K562 (cell line): ENCODE data around the gene PRXL2A. TPM values are rescaled to one million over a fixed set of nuclear protein-coding genes. Genes with fewer than 3 reads are reported as not detected.

Experiments
- ATAC-seq: fragments of 200-7000 bp; cut with Tn5 transposase; 3 replicates; pipeline ENCODE4 v1.9.1; 2020; ENCODE audit warnings: moderate library complexity
- BruUV-seq: library from RNA; stranded (reverse); fragments of 400-500 nt; replicated peaks from 2 replicates; lab custom pipeline; 2021; lab: Mats Ljungman, UMichigan
- CTCF ChIA-PET: fragments of 300-600 bp; formaldehyde crosslinking; extraction: SDS; loops from one replicate; lab custom pipeline; 2021; ENCODE audit warnings: low intra/inter-chr PET ratio; lab: Yijun Ruan, JAX
- POLR2A ChIA-PET: fragments of 300-600, 350-650 bp; sonication (Branson Sonifier 250); formaldehyde crosslinking; extraction: SDS; loops from one replicate; lab custom pipeline; 2021; ENCODE audit warnings: antibody characterized with exemption, inconsistent platforms; lab: Yijun Ruan, JAX
- DNase-seq, 4 experiments: peaks; one replicate each; pipeline versions ENCODE4 v3.0.0 to v3.0.0-alpha.2; 2011 to 2018; ENCODE audit warnings: low spot score in 3 of 4, mixed read lengths in 3 of 4; ENCODE audit errors: extremely low read depth in 1 of 4
- FAIRE-seq: peaks from 2 replicates; lab custom pipeline; 2011; peaks lifted over from hg19 to GRCh38; lab: Jason Lieb, UNC
- H2AFZ ChIP-seq: 2 replicates; pipeline ENCODE4 v1.6.0; 2011; ENCODE audit warnings: low read depth, low read length, control low read depth, inconsistent platforms
- H3K27ac ChIP-seq: fragments of 200-600 bp; 3 replicates; pipeline ENCODE4 v1.8.0; 2011; ENCODE audit warnings: low read depth, mild to moderate bottlenecking, control low read depth, inconsistent platforms, low read length, moderate library complexity, mixed read lengths; ENCODE audit errors: extremely low read depth
- H3K27me3 ChIP-seq, 2 experiments: fragments of 300-600 bp in 1 of 2; 2 replicates in 1 of 2; 3 replicates in 1 of 2; pipeline versions ENCODE4 v1.6.0 to v1.8.0; 2011; ENCODE audit warnings: inconsistent platforms in 2 of 2, low read length in 2 of 2, mild to moderate bottlenecking in 1 of 2, mixed read lengths in 1 of 2, moderate library complexity in 1 of 2; ENCODE audit not compliant: control insufficient read depth in 2 of 2, insufficient read depth in 2 of 2
- H3K36me3 ChIP-seq: fragments of 300-600 bp; 3 replicates; pipeline ENCODE4 v1.8.0; 2011; ENCODE audit warnings: mild to moderate bottlenecking, low read length, inconsistent platforms; ENCODE audit not compliant: control insufficient read depth, insufficient read depth
- H3K4me1 ChIP-seq, 2 experiments: fragments of 200-600 bp in 1 of 2; replicated peaks in 1 of 2; 2 replicates in 1 of 2; 3 replicates in 1 of 2; pipeline versions ENCODE4 v1.5.1 to v1.8.0; 2011; ENCODE audit warnings: inconsistent platforms in 2 of 2, low read length in 2 of 2, mild to moderate bottlenecking in 1 of 2, mixed read lengths in 1 of 2, moderate library complexity in 1 of 2; ENCODE audit not compliant: control insufficient read depth in 2 of 2, insufficient read depth in 2 of 2
- H3K4me2 ChIP-seq: 2 replicates; pipeline ENCODE4 v1.6.1; 2011; ENCODE audit warnings: low read length, control low read depth, inconsistent platforms, mixed read lengths; ENCODE audit not compliant: insufficient read depth
- H3K4me3 ChIP-seq: fragments of 200-600 bp; sonication (generic), shearing (Covaris generic); 2 replicates; pipeline ENCODE4 v1.5.1; 2016; ENCODE audit warnings: control low read depth, inconsistent platforms
- H3K79me2 ChIP-seq: fragments of 200-600 bp; 3 replicates; pipeline ENCODE4 v1.8.0; 2011; ENCODE audit warnings: low read length, inconsistent platforms; ENCODE audit not compliant: control insufficient read depth, insufficient read depth
- H3K9ac ChIP-seq, 2 experiments: 2 replicates each; pipeline versions ENCODE4 v1.6.0 to v1.6.1; 2011; ENCODE audit warnings: low read depth in 2 of 2, low read length in 2 of 2, control low read depth in 1 of 2, inconsistent platforms in 1 of 2, mild to moderate bottlenecking in 1 of 2, mixed read lengths in 1 of 2; ENCODE audit not compliant: insufficient read depth in 1 of 2
- H3K9me1 ChIP-seq: one replicate; pipeline ENCODE4 v1.6.0; 2011; ENCODE audit warnings: inconsistent platforms, mild to moderate bottlenecking, low read length, moderate library complexity; ENCODE audit not compliant: control insufficient read depth, insufficient read depth
- H3K9me3 ChIP-seq: replicated peaks from 2 replicates; pipeline ENCODE4 v1.5.1; 2011; ENCODE audit warnings: low read depth, low read length, inconsistent platforms; ENCODE audit not compliant: control insufficient read depth, insufficient read depth
- H4K20me1 ChIP-seq: replicated peaks from 2 replicates; pipeline ENCODE4 v1.6.1; 2011; ENCODE audit warnings: low read length, inconsistent platforms, mixed read lengths; ENCODE audit not compliant: control insufficient read depth, insufficient read depth
- C11orf30 ChIP-seq: fragments of 450-650 bp; IDR thresholded peaks from 2 replicates; pipeline ENCODE4 v1.6.1; 2016; ENCODE audit warnings: low read depth, mild to moderate bottlenecking
- ERF ChIP-seq: fragments of 450-650 bp; formaldehyde crosslinking; IDR thresholded peaks from 2 replicates; pipeline ENCODE4 v1.4.0; 2020; ENCODE audit warnings: mild to moderate bottlenecking, mixed read lengths
- KLF1 ChIP-seq: fragments of 450-650 bp; IDR thresholded peaks from 2 replicates; pipeline ENCODE4 v1.6.1; 2016; ENCODE audit warnings: missing genetic modification characterization, missing compliant biosample characterization
- MAFF ChIP-seq: IDR thresholded peaks from 2 replicates; pipeline ENCODE4 v1.6.1; 2012; ENCODE audit warnings: low read length, improper control_type of control experiment
- MAFG ChIP-seq: fragments of 450-650 bp; conservative IDR thresholded peaks from 2 replicates; pipeline ENCODE4 v1.6.1; 2016; ENCODE audit warnings: missing genetic modification characterization, missing compliant biosample characterization
- MAFK ChIP-seq: IDR thresholded peaks from 2 replicates; pipeline ENCODE4 v1.6.1; 2011; ENCODE audit warnings: low read length, improper control_type of control experiment
- RFX7 ChIP-seq: fragments of 250-450 bp; sonication (Bioruptor Pico); IDR thresholded peaks from 2 replicates; pipeline ENCODE4 v1.5.1; 2021; ENCODE audit warnings: mild to moderate bottlenecking
- ZNF316 ChIP-seq: fragments of 450-650 bp; IDR thresholded peaks from 2 replicates; pipeline ENCODE4 v1.6.1; 2016
- WGBS: fragments of 100-300 bp; shearing (Covaris generic); methylation state at CpG from one replicate; pipeline ENCODE4 v1.1.6; 2016; ENCODE audit warnings: low coverage, mixed read lengths; ENCODE audit not compliant: insufficient coverage; ENCODE audit errors: missing lambda C conversion rate; 5-methylcytosine and 5-hydroxymethylcytosine counted together
- in situ Hi-C: fragments of 300-500 bp; cut with MboI; formaldehyde crosslinking; loops from 4 replicates; pipeline ENCODE4 v1.15.0; 2018; ENCODE audit warnings: inconsistent platforms, mixed read lengths
- intact Hi-C: fragments of 100-400 bp; cut with micrococcal nuclease; formaldehyde crosslinking; loops from 2 replicates; pipeline ENCODE4 v1.14.2; 2022
- polyA plus RNA-seq, 8 experiments: library from polyadenylated mRNA; depleted of rRNA in 4 of 8; stranded (reverse) in 5 of 8; unstranded in 3 of 8; fragments of >200 nt; fragmentation: Nextera tagmentation in 2 of 8; fragmentation: Illumina TruSeq in 1 of 8; extraction: Ambion mirVana in 2 of 8; extraction: Trizol in 1 of 8; gene quantifications; 2 replicates each; pipeline versions ENCODE4 v1.2.1 to v1.2.3, GENCODE V29; 2011 to 2014; ENCODE audit warnings: inconsistent platforms in 1 of 8, missing spikeins in 1 of 8
- total RNA-seq, 7 experiments: library from RNA; depleted of rRNA in 6 of 7; stranded (reverse); fragments of >200 nt in 6 of 7; fragmentation: Illumina TruSeq in 2 of 7; extraction: Trizol in 2 of 7; gene quantifications; 2 replicates each; pipeline versions ENCODE4 v1.2.1 to v1.2.3, GENCODE V29; 2011 to 2021; ENCODE audit warnings: low replicate concordance in 1 of 7
- TF ChIP-seq, protein P1 (sequence below): IDR thresholded peaks from 2 replicates; pipeline ENCODE4 v1.6.1; 2011; ENCODE audit warnings: borderline replicate concordance, low read depth, mild to moderate bottlenecking, moderate library complexity, low read length; ENCODE audit not compliant: insufficient read depth, poor library complexity, severe bottlenecking

PRXL2A gene
- total and polyA plus RNA-seq, 9 of the 15 experiments (the other 6 are each of a cell fraction or from before 2014, with no cell fraction given), result 0.14 to 1.2 (median 0.75) TPM

DNA sequence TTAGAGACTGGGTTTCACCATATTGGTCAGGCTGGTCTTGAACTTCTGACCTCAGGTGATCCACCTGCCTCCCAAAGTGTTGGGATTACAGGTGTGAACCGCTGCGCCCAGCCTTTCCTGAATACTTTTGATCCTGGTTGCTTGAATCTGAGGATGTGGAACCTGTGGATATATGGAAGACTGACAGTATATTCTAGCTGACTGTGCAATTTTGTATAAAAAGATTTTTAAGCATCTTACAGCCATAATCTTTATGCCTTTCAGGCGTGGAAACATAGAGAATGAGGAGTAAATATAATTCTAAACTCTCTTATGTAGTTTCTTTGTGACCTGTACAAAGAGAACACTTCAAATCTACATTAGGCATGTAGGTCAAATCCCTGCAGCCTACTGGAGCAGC, 61.9 kb downstream of the PRXL2A start:
- FAIRE-seq, result no peak
- POLR2A ChIA-PET, result interaction anchor here (0.7 to 1.6 kb wide), 4 partner anchors 10 to 31 kb away, joined by 3 to 6 read pairs (median 4); no protein-coding TSS in a partner anchor
- TF ChIP-seq, protein P1, sequence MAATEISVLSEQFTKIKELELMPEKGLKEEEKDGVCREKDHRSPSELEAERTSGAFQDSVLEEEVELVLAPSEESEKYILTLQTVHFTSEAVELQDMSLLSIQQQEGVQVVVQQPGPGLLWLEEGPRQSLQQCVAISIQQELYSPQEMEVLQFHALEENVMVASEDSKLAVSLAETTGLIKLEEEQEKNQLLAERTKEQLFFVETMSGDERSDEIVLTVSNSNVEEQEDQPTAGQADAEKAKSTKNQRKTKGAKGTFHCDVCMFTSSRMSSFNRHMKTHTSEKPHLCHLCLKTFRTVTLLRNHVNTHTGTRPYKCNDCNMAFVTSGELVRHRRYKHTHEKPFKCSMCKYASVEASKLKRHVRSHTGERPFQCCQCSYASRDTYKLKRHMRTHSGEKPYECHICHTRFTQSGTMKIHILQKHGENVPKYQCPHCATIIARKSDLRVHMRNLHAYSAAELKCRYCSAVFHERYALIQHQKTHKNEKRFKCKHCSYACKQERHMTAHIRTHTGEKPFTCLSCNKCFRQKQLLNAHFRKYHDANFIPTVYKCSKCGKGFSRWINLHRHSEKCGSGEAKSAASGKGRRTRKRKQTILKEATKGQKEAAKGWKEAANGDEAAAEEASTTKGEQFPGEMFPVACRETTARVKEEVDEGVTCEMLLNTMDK, result no peak
- TF ChIP-seq MAFK, result peak; percentile 94
- no peak for TF ChIP-seq RFX7 (CRISPR knock-in tag)
- TF ChIP-seq ERF, result no peak
- TF ChIP-seq MAFG, result peak; percentile 83
- peak; percentile 84 for TF ChIP-seq C11orf30
- peak; percentile 94 for TF ChIP-seq ZNF316
- TF ChIP-seq KLF1 (tag), result no peak
- peak; percentile 92 for TF ChIP-seq MAFF
- CTCF ChIA-PET, result no interaction called here
- H2AFZ ChIP-seq, result no peak overlapping the region
- intact Hi-C loops (no loop called here), in situ Hi-C loops (no loop called here)
- WGBS, result 90% methylated on average over 3 of the region's 3 CpGs
- DNase-seq, result no peak
- H3K27ac ChIP-seq, result no peak overlapping the region
- H3K4me1 ChIP-seq, result peaks cover 28 to 40% of the 10 kb centered on the region in 2 experiments
- no peak overlapping the region for H3K9ac ChIP-seq
- no peaks in the 10 kb centered on the region for H3K27me3 ChIP-seq
- H4K20me1 ChIP-seq, result 0 out of 2 replicates have a peak, but pooled peaks cover 7% of the 10 kb centered on the region
- no peak overlapping the region for H3K4me3 ChIP-seq
- H3K4me2 ChIP-seq, result no peak overlapping the region
- peaks cover 98% of the 10 kb centered on the region for H3K79me2 ChIP-seq
- no peak for ATAC-seq
- H3K9me1 ChIP-seq, result no peaks in the 10 kb centered on the region
- H3K9me3 ChIP-seq, result no peaks in the 10 kb centered on the region
- no TSS peak for BruUV-seq
- peaks cover 62% of the 10 kb centered on the region for H3K36me3 ChIP-seq
